Limb (tissue), 2 donors: ENCODE measurements around the gene POFUT2.

Source experiments
- DNase-seq, 2 donors: peaks; one replicate each; pipeline ENCODE4 v3.0.0-alpha.2; 2016; ENCODE audit errors: extremely low spot score in 2 of 2

Gene POFUT2

DNA sequence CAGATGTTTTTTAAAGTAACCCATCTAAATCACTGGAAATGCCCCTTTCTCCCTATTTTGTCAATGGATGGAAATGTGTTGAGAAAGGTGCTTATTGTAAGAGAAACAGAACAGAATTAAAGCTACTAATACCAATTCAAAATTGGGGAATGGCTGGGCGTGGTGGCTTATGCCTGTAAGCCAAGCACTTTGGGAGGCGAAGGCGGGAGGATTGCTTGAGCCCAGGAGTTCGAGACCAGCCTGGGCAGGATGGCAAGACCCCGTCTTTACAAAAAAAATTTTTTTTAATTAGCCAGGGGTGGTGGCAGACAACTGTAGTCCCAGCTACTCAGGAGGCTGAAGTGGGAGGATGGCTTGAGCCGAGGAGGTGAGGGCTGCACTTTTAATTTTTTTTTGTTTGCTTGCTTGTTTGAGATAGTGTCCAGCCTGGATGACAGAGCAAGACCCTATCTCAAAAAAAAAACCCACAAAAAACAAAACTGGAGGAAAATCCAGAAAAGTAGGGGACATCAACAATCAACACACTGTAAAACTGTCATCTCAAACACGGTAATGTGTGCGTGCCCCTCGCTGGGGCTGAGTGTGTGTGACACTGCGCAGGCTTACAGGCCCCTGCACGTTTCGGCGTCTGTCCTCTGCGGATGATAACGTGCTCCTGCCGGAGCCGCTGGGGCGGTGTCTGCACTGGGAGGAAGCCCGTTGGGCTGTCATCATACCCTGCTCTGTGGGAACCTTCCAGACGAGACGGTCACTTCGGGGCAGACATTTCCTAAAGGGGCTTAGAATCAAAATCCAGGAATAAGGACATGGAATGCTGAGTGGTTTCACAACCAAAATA is 11.6 kb upstream of the POFUT2 start:
- DNase-seq, result peak in 1 of 2 donors; percentile 39

GRCh38 chr21:45297869-45298268 is 10.2 kb upstream of the POFUT2 start:
- DNase-seq, result no peak

DNA sequence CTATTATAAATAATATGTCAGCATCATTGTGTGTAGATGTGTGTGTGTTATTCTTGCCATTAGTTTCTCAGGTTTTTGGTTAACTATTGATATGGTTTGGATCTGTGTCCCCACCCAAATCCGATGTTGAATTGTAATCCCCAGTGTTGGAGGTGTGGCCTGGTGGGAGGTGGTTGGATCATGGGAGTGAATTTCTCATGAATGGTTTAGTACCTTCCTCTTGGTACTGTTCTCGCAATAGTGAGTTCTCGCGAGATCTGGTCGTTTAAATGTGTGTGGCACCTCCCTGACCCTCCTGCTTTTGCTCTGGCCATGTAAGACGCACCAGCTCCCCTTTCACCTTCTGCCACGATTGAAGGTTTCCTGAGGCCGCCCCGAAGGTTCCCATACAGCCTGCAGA is 9.6 kb upstream of the POFUT2 start:
- DNase-seq, result no peak

DNA sequence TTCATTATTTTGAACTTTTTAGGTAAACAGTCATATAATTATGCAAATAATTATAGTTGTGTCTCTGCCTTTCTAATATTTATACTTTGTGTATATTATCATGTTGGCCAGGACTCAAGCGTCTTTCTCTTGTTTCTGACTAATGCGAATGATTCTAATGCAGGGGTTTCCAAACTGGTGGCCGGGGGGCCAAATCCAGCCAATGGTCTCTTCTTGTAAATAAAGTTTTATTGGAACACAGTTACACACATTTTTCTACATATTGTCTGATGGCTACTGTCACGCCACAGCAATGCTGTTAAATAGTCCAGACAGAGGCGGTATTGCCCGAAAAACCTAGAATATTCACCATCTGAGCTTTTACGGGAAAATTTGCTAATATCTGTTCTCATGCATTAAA is 8.9 kb upstream of the POFUT2 start:
- DNase-seq, result no peak

DNA sequence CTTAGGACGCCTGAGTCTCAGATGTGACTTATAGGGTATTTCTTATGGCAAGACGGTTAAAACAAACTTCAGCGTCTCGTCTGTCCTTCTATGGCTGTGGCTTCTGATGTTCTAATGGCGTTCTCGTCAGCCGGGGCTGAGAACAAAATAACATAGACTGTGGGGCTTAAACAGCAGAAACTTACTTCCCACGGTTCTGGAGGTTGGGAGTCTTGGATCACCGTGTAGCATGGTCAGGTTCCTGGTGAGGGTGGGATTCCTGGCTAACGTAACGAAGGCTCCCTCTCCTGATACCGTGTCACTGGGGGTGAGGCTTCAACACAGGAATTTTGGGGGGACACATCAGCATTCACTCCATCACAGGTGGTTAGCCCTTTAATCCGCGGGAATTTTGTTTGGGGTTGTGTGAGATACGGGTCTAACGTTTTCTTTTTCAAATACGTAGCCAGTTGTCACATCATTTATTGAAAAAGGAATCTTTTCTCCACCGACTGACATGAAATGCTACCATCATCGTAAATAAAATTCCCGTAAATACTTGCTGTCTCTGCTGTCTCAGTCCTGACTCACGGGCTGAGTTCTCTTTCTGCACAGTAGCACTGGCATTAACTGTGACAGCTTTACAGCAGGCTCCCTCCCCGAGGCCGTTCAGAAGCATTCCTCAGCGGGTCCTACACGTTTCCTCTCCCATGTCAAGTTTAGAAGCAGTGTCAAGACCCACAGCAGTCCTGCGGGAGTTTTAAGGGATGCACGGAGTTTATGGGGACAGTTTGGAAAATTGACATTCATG is 8.1 kb upstream of the POFUT2 start:
- peak in 1 of 2 donors; percentile 38 for DNase-seq

GRCh38 chr21:45294509-45295291 is 7.0 kb upstream of the POFUT2 start:
- peak; percentile 80 to 83 for DNase-seq

- DNase-seq, result no peak
These were observed 6.2 kb upstream of the POFUT2 start for GRCh38 chr21:45293726-45294401.

DNA sequence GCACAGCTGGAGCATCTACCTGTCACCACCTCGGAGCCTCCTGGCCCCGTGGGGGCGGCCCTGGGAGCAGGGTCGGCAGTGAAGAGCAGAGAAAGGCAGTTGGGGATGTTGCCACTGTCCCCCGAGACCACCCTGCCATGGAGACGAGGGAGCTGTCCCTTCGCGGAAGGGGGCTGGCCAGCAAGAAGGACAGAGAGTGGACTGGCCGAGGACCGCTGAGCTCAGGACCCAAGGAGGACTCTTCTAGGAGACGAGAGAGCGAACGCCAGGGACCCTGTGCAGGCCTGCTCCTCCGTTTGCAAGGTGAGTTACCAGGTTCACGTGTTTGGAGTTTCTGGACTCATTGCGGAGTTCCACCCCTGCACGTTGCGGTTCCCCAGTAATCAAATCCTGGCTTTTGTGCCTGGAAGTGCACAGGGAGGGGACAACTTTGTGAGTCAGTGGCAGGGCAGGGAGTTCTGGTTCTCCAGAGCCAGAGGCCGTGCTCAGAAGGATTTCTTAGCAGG is 5.6 kb upstream of the POFUT2 start:
- DNase-seq, result peak in 1 of 2 donors; percentile 38

DNA sequence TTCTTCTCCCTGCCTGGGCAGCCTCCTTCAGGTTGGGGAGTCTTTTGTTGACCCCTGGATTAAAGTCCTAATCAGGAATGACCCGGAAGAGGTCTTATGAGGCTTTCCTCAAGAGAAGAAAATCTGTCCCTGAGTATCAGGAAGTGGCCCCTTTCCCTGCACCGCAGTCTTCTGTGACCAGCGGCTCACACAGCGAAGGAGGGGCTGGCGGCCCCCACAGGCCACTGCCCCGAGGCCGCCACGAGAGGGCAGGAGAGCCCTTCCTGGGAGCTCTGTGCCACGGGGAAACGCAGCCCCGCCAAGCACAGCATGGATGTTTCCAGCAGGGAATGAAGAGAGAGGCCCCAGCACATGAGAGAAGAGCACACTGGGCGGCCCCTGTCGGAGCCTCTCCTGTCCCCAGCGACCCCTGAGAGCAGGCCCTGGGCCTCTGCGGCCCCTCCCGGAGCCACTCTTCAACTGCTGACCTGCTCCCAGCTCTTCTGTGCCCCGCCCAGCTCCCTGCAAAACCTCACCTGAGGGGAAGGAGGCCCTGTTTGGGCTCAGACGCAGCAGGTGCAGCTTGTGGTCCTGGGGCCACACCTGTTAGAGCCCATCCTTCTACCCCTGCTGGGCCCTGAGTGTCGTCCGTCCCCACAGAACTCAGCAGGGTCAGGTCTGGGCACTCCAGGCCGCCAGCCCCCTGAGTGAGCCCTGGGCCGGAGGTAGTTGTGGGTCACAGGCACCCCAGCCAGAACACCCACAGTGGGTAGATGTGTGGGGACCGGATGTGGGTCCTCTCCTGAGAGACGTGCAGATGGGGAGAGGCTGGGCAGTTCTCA is 4.9 kb upstream of the POFUT2 start:
- DNase-seq, result peak; percentile 89 to 91

GRCh38 chr21:45291613-45292398 is 4.1 kb upstream of the POFUT2 start:
- peak in 1 of 2 donors; percentile 44 for DNase-seq

DNA sequence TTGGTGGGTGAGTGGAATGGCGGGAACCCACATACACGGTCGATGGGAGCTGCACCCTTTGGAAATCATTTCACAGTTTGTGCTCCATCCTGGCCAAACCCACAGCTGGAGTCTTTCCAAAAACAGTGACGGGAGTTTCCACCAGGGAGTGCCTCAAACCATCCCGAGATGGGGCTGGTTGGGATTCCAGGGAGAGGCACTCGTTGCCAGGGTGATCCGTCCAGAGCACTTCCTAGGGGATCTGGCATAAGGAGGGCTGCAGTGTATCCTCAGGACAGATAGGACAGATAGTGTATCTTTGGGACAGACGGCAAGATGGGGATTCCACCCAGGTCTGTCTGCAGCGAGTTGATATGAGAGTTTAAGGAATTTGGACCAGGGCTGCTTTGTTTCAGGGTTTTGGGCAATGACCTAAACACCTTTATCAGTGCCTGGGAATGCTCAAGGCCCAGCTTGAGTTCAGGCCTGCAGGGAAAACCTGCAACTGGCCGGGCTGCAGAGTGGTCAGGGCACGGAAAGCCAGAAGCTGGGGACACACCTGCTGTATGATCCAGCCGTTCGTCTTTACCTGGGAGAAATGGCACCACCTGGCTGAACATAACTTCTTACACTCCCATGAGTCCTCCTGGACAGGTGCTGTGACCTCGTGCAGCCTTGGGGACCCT is 3.4 kb upstream of the POFUT2 start:
- DNase-seq, result peak in 1 of 2 donors; percentile 31

DNA sequence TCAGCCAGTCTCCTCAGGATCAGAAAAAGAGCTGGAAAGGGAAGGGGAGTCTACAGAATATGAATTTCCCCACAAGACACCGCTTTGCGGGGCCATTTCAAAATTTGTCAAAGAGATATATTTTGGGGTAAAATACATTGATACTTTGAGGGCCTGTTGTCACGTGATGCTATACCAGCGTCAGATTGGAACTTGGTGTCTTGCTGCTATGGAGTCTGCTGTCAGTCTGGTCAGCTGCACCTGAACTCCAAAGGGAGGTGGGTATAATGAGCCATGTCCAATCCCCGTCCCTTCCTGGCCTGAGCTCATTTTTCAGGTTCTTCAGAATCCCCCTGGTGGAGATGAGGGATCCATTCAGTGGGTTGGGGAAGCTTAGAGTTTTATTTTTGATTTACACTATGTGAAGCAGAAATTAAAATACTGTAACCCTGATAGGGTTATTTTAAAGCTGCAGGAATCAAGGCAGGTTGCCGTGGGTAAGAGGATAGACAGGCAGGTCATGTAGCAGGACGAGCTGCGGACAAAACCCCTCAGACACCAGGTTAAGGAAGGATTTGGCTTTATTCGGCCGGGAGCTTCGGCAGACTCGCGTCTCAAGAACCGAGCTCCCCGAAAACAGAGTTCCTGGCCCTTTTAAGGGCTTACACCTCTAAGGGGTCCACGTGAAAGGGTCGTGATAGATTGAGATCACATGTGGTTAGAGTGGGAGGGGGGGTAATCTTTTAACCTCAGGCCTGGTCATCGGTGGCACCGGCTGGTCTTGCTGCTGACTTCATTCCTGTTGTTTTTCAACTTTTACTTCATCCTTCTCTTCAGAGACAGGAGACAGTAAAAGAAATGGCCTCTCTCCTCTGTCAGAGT is 2.2 kb upstream of the POFUT2 start:
- peak in 1 of 2 donors; percentile 17 for DNase-seq

DNA sequence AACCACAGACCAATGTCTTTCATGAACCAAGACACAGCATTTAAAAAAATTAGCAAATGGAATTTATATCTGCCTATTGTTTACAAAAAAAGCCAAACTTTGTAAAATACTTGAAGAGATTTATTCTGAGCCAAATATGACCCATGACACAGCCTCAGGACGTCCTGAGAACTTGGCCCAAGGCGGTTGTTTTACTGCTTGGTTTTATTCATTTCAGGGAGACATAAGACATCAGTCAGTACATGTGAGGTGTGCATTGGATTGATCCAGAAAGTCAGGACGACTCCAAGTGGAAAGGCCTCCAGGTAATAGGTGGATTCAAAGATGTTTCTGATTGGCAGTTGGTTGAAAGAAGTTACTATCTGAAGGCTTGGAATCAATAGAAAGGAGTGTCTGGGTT is 1.4 kb upstream of the POFUT2 start:
- DNase-seq, result no peak

DNA sequence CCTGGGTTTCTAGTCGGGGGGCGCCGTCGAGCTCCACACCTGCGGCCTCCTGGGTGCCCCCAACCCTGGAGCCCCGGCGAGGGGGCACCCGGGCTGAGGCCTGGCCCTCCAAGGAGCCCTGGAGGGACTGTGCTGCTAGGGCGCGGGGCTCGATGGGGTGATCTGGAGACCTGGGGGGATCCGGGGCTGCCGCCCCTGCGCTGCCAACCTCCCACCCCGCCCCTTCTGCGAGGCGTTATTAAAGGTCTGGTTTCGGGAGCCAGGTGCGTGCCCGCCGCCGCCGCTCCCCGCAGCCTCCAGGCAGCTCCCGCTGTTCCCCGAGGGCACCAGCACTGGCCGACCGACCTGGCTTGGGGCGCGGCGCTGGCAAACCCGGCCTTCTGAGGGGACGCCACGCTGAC is 746 bp upstream of the POFUT2 start:
- no peak for DNase-seq

DNA sequence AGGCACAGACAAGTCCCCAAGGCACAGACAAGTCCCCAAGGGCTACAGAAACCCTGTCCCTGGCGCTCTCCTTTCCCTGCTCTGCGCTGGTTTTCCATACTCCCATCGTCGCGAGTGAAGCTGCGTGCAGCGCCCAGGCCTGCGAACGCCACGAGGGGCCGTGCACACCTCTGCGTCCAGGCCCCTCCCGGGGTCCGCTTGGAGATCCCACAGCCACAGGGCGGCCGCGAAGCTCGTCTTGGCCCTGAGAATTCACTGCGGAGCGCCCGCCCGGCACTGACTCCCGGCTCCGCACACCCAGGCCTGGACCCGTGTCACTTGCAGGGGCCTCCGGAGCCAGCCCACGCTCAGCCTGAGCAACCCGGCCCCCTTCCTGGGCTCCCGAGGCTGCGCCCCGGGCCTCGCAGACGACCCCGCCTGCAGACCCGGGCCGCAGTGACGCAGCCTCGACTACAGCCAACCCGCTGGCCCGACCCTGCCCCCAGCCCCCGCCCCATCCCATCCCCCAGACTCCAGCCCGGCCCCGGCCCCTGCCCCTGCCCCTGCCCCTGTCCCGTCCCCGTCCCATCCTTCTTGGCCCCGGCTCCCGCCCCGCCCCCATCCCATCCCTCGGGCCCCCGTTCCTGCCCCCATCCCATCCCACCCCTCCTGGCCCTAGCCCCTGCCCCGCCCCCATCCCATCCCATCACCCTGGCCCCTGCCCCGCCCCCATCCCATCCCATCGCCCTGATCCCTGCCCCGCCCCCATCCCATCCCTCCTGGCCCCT is 841 bp downstream of the POFUT2 start:
- DNase-seq, result peak in 1 of 2 donors; percentile 74

- DNase-seq, result peak in 1 of 2 donors; percentile 15
These were observed 2.3 kb downstream of the POFUT2 start for GRCh38 chr21:45285266-45285931.

DNA sequence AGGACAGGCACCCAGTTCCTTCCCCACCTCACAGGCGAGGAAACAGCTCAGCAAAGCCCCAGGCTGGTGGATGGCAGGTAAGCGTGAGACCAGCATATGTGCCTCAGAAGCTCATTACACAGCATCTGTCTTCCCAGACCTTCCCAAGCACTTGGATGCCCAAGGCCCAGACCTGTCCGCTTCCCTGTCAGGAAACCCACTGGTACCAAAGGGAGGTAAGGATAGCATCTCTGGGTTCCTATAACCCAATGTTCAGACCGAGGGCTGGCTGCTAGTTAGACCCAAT is 3.3 kb downstream of the POFUT2 start:
- DNase-seq, result no peak
